H7 (cell line): ENCODE measurements around the gene ANKEF1. TPM values are rescaled to one million over a fixed set of nuclear protein-coding genes. Genes with fewer than 3 reads are reported as not detected.

Experiments
- DNase-seq: peaks from one replicate; pipeline ENCODE4 v3.0.0; 2012
- H3K27me3 ChIP-seq: 2 replicates; pipeline ENCODE4 v1.6.0; 2011; ENCODE audit warnings: mild to moderate bottlenecking, low read length; ENCODE audit not compliant: control insufficient read depth, insufficient read depth
- H3K36me3 ChIP-seq: replicated peaks from 2 replicates; pipeline ENCODE4 v1.5.1; 2011; ENCODE audit warnings: low read length; ENCODE audit not compliant: control insufficient read depth, insufficient read depth
- H3K4me3 ChIP-seq: 2 replicates; pipeline ENCODE4 v1.5.1; 2011; ENCODE audit warnings: low read depth, mild to moderate bottlenecking, control low read depth, low read length, moderate library complexity; ENCODE audit not compliant: insufficient read depth
- total RNA-seq: library from RNA; depleted of rRNA; stranded (reverse); fragments of >200 nt; shearing (Covaris generic); gene quantifications from 2 replicates; pipeline ENCODE4 v1.2.3, GENCODE V29; 2014; rRNA removed

ANKEF1 gene
- total RNA-seq = 4.9 and 5.2 TPM in 2 replicates

DNA sequence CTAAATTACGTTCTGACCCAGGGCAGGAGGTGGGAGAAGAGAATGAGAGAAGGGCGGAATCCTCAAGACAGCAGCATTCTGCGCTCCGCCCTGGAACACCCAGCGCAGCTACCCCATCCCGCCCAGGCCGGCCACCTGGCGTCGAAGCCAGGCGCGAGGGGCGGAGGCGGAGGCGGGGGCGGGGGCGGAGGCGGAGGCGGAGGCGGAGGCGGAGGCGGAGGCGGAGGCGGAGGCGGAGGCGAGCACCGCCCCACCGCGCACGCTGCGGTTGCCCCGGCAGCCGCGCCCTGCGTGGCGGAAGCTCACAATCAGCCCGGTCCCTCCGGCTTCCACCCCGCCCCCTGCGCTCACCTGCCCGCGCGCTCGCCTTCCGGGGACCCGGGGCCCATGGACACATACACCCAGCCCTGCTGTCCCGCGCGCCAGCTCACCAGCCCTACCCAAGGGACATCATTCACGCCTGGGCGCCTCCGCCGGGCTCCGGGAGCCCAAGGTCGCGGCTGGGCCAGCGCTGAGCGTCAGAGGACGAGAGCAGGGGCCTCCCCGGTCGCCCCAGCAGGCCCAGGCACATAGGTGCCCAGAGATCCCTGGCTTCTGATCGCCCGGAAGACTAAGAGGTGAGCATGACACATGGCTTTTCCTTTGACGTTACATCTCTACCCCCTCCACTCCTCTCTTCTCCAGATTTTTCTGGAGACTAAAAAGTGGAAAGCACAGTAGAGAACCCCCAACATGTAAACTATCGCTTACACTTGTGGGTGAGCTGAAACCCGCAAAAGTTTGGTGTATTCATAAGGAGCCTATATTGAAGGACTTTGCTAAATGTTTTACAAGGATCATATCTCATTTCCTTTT lies at the start of gene ANKEF1:
Gene ANKEF1 (plus strand): TSS at position 271 of the 855 bp plus-strand sequence. CDS start 3,315 bp downstream, outside the sequence.
- H3K27me3 ChIP-seq = no peaks in the 10 kb centered on the region; the same call in 1 of the 2 replicates
- DNase-seq = peak; percentile 92
- peak within 1 kb of the TSS; percentile 72 for H3K4me3 ChIP-seq
- no peaks in the 10 kb centered on the region; the same call in 1 of the 2 replicates for H3K36me3 ChIP-seq

DNA sequence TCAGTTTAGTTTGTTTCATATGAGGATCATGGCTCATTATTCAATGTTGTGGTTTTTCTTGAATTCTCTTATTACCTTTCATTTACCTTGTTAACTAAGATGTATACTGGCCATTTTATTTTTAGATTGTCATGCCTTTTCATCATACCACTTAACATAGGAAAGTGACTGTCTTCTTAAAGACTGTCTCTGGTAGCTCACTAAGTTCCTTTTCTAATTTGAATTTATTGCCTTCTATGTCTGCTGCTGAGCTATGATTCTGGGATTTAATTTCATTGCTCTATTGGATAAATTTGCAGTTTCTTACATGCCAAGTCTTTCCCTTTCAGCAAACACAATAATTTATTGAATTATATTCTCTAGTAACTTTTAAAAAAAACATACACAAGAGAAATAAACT lies 49.5 kb upstream of the ANKEF1 start:
- DNase-seq = no peak
- no peaks in the 10 kb centered on the region for H3K27me3 ChIP-seq
- H3K4me3 ChIP-seq = no peak overlapping the region
- no peaks in the 10 kb centered on the region for H3K36me3 ChIP-seq

DNA sequence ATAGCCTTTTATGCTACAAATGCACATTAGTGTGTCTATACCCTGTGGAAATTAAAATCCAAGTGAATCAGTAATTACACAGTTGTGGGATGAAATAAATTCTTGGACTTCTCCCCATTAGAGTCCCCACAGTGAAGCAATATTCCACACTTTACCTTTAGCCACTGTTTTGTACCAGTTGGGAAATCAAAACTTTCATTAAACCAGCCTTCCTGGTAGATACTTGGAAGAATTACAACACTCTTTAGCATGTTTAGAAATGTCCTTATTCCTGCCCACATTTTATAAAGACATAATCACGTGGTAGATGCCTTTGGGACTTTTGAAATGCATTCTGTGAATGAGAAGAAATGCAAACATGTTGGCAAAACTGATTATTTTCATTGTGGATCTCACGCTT lies 49.0 kb upstream of the ANKEF1 start:
- Histone ChIP-seq H3K36me3 (no peaks in the 10 kb centered on the region), H3K27me3 (no peaks in the 10 kb centered on the region), H3K4me3 (no peak overlapping the region)
- DNase-seq = no peak

DNA sequence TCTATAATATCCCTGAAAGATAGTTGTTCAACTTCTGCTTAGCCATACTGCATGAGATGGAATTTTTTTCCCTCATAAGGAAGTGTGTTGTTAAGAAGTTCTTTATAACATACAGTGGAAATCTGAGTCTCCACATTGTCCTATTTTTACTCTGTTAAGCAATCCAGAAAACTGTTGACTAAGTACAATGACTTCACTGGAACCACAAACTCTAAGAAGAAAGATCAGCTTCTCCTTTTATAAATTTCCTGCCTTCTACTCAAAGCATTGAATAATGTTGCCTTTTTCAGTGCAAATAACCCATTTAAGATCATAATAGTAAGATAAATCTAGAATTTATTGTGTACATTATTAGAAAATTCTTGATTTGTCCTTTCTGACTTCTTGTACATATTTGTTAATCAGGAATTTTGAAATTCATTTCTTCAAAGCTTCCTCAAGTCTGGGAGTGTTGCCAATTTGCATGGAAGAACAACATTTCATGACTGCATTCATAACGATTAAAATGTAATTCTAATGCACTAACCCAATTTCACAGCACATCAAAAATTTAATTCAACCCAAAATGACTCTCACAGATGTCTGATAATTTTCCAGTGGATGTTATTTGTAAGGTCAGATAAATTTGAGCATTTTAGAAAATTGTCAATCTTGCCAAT lies 45.6 kb upstream of the ANKEF1 start:
- H3K27me3 ChIP-seq = no peaks in the 10 kb centered on the region
- H3K36me3 ChIP-seq = no peaks in the 10 kb centered on the region
- H3K4me3 ChIP-seq = no peak overlapping the region
- no peak for DNase-seq

DNA sequence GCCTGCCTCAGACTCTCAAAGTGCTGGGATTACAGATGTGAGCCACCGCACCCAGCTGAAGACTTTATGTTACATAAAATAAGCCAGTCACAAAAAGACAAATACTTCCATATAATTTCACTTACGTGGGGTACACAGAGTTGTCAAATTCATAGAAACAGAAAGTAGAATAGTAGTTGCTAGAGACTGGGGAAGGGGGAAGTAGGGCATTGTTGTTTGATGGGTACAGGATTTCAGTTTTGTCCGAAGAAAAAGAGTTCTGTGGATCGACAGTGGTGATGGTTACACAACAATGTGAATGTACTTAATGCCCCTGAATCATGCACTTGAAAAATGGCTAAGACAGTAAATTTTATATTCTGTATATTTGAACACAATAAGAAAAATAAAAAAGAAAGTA lies 41.6 kb upstream of the ANKEF1 start:
- no peaks in the 10 kb centered on the region for H3K36me3 ChIP-seq
- no peak overlapping the region for H3K4me3 ChIP-seq
- no peak for DNase-seq
- H3K27me3 ChIP-seq = no peaks in the 10 kb centered on the region

GRCh38 chr20:9994676-9995075 lies 40.1 kb upstream of the ANKEF1 start:
- DNase-seq = no peak
- H3K27me3 ChIP-seq = no peaks in the 10 kb centered on the region

GRCh38 chr20:9995510-9996272 lies 39.1 kb upstream of the ANKEF1 start:
- Histone ChIP-seq H3K27me3 (no peaks in the 10 kb centered on the region), H3K4me3 (no peak overlapping the region), H3K36me3 (no peaks in the 10 kb centered on the region)
- DNase-seq = no peak

More at GRCh38 chr20:9994676-9995075, 40.1 kb upstream of the ANKEF1 start:
- no peak overlapping the region for H3K4me3 ChIP-seq
- no peaks in the 10 kb centered on the region for H3K36me3 ChIP-seq

GRCh38 chr20:9996944-9997343 lies 37.8 kb upstream of the ANKEF1 start:
- H3K27me3 ChIP-seq = no peaks in the 10 kb centered on the region
- no peak overlapping the region for H3K4me3 ChIP-seq
- DNase-seq = no peak
- no peaks in the 10 kb centered on the region for H3K36me3 ChIP-seq

DNA sequence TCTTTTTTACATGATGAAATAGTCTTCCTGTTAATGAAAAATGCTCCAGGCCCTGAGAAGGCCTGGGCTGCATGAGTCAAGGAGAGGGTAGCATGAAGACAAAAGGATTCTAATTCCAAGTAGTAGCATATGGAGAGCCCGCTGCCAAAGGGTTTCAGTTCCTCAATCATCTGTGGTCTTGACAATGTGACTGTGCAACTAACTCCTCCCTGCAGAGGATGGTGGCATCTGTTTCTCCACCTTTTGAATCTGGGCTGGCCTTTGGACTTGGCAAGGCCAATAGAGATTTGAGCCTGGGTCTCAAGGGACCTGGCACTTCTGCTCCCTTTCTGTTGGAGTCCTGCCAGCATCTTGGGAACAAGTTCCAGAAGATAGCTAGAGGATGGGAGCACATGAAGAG lies 35.1 kb upstream of the ANKEF1 start:
- no peak for DNase-seq
- H3K27me3 ChIP-seq = no peaks in the 10 kb centered on the region
- H3K4me3 ChIP-seq = no peak overlapping the region
- H3K36me3 ChIP-seq = no peaks in the 10 kb centered on the region

- no peak overlapping the region for H3K4me3 ChIP-seq
- H3K36me3 ChIP-seq = no peaks in the 10 kb centered on the region
- no peaks in the 10 kb centered on the region for H3K27me3 ChIP-seq
- no peak for DNase-seq
These were observed 31.9 kb upstream of the ANKEF1 start for GRCh38 chr20:10002866-10003265.

GRCh38 chr20:10004900-10005299 lies 29.9 kb upstream of the ANKEF1 start:
- no peak overlapping the region for H3K4me3 ChIP-seq
- H3K27me3 ChIP-seq = no peaks in the 10 kb centered on the region
- no peak for DNase-seq
- no peaks in the 10 kb centered on the region for H3K36me3 ChIP-seq

DNA sequence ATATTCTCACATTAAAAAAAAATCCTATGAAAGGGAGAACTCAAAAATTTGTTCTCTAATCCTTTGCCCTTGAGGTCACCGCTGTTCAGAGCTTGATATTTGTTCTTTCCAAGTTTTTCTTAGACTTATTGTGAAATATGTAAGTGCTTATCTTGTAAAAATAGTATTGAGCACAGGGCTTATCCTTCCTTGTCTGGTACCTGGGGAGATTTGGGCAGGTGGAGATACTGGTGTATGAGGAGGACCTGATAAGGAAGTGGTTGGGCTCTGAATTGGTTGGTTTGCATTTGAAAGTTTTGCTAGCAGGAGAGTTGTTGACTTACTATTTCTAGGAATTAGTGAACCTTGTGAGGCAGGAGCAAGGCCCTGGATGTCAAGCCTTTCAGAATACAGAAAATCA lies 28.9 kb upstream of the ANKEF1 start:
- H3K4me3 ChIP-seq = no peak overlapping the region
- no peaks in the 10 kb centered on the region for H3K27me3 ChIP-seq
- peak; percentile 19 for DNase-seq
- no peaks in the 10 kb centered on the region for H3K36me3 ChIP-seq

- no peak for DNase-seq
- no peak overlapping the region for H3K4me3 ChIP-seq
- H3K36me3 ChIP-seq = no peaks in the 10 kb centered on the region
- no peaks in the 10 kb centered on the region for H3K27me3 ChIP-seq
These were observed 28.2 kb upstream of the ANKEF1 start for GRCh38 chr20:10006447-10007090.

DNA sequence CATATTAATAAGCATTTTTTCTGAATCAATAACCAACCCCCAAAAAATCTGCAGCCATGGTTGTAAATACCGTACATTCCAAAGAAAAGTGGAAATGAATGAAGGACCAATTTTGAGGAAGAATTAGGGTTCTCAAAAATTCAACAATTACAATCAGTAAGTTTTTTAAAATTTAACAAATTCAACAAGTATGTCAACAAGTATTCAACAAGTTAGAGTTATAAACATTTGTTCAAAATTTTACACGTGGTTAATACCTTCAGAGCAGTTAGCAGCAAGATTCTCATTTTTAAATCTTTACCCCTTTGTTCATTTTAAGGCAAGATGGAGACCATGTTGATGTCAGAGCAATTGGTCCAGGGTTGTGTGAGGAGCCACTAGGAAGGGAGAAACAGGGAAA lies 27.6 kb upstream of the ANKEF1 start:
- no peaks in the 10 kb centered on the region for H3K36me3 ChIP-seq
- H3K27me3 ChIP-seq = no peaks in the 10 kb centered on the region
- H3K4me3 ChIP-seq = no peak overlapping the region
- DNase-seq = no peak
